IMR-90 (cell line): ENCODE data around the gene SCAMP4. TPM values are rescaled to one million over a fixed set of nuclear protein-coding genes. Genes with fewer than 3 reads are reported as not detected.

ENCODE experiments used
- ATAC-seq: fragments of 200-7000 bp; cut with Tn5 transposase; 2 replicates; pipeline ENCODE4 v1.9.1; 2020; ENCODE audit warnings: low read depth, mild to moderate bottlenecking, moderate library complexity
- BruUV-seq: library from RNA; stranded (reverse); fragments of 400-500 nt; replicated peaks from 2 replicates; lab custom pipeline; 2021; lab: Mats Ljungman, UMichigan
- CTCF ChIA-PET: fragments of 300-600 bp; formaldehyde crosslinking; extraction: SDS; loops from one replicate; lab custom pipeline; 2021; ENCODE audit warnings: antibody characterized with exemption; lab: Yijun Ruan, JAX
- POLR2A ChIA-PET: fragments of 300-600 bp; sonication (Branson Sonifier 250); formaldehyde crosslinking; loops from one replicate; lab custom pipeline; 2022; ENCODE audit warnings: antibody characterized with exemption; ENCODE audit not compliant: unreplicated experiment; lab: Charles Lee
- DNase-seq: peaks from one replicate; pipeline ENCODE4 v3.0.0; 2013
- H2AFZ ChIP-seq: replicated peaks from 2 replicates; pipeline ENCODE3; 2013; ENCODE audit warnings: low read length, mild to moderate bottlenecking; ENCODE audit not compliant: poor library complexity
- H2AK5ac ChIP-seq: 2 replicates; pipeline ENCODE4 v1.6.1; 2013; ENCODE audit warnings: low read depth, low read length, inconsistent platforms
- H2AK9ac ChIP-seq: replicated peaks from 2 replicates; pipeline ENCODE3; 2013; ENCODE audit warnings: mild to moderate bottlenecking, low read depth, low read length, moderate library complexity; ENCODE audit not compliant: poor library complexity
- H2BK120ac ChIP-seq: 2 replicates; pipeline ENCODE4 v1.6.1; 2013; ENCODE audit warnings: low read depth, low read length, inconsistent platforms
- H2BK15ac ChIP-seq: 3 replicates; pipeline ENCODE4 v1.6.1; 2013; ENCODE audit warnings: low read depth, low read length, inconsistent platforms
- H2BK20ac ChIP-seq: 2 replicates; pipeline ENCODE4 v1.6.1; 2013; ENCODE audit warnings: low read depth, mild to moderate bottlenecking, inconsistent platforms, low read length, moderate library complexity
- H2BK5ac ChIP-seq: 2 replicates; pipeline ENCODE4 v1.6.1; 2013; ENCODE audit warnings: mild to moderate bottlenecking, low read depth, low read length, inconsistent platforms; ENCODE audit not compliant: poor library complexity, severe bottlenecking
- H3K14ac ChIP-seq: replicated peaks from 2 replicates; pipeline ENCODE4 v1.6.1; 2013; ENCODE audit warnings: low read depth, low read length, inconsistent platforms
- H3K18ac ChIP-seq: 2 replicates; pipeline ENCODE4 v1.6.1; 2013; ENCODE audit warnings: low read depth, low read length, control low read depth
- H3K23ac ChIP-seq: 2 replicates; pipeline ENCODE4 v1.6.1; 2013; ENCODE audit warnings: low read depth, low read length, inconsistent platforms
- H3K27ac ChIP-seq: 2 replicates; pipeline ENCODE4 v1.5.1; 2013; ENCODE audit warnings: mild to moderate bottlenecking, control low read depth, low read length; ENCODE audit not compliant: insufficient read depth
- H3K27me3 ChIP-seq: 2 replicates; pipeline ENCODE4 v1.6.1; 2013; ENCODE audit warnings: low read length; ENCODE audit not compliant: control insufficient read depth, insufficient read depth
- H3K36me3 ChIP-seq: 2 replicates; pipeline ENCODE4 v1.6.1; 2013; ENCODE audit warnings: low read length, mixed read lengths; ENCODE audit not compliant: control insufficient read depth, insufficient read depth
- H3K4ac ChIP-seq: 2 replicates; pipeline ENCODE4 v1.6.1; 2013; ENCODE audit warnings: low read depth, low read length, inconsistent platforms
- H3K4me1 ChIP-seq: 2 replicates; pipeline ENCODE4 v1.6.1; 2013; ENCODE audit warnings: low read length, mixed read lengths; ENCODE audit not compliant: control insufficient read depth, insufficient read depth
- H3K4me2 ChIP-seq: 2 replicates; pipeline ENCODE4 v1.6.1; 2013; ENCODE audit warnings: low read depth, mild to moderate bottlenecking, control low read depth, low read length, moderate library complexity
- H3K4me3 ChIP-seq: 2 replicates; pipeline ENCODE4 v1.5.1; 2013; ENCODE audit warnings: low read depth, mild to moderate bottlenecking, control low read depth, low read length, moderate library complexity; ENCODE audit not compliant: insufficient read depth
- H3K56ac ChIP-seq: 2 replicates; pipeline ENCODE4 v1.6.1; 2013; ENCODE audit warnings: low read length, inconsistent platforms; ENCODE audit not compliant: insufficient read depth; ENCODE audit errors: extremely low read depth
- H3K79me1 ChIP-seq, 2 experiments: 2 replicates each; pipeline ENCODE4 v1.6.1; 2013; ENCODE audit warnings: low read length in 2 of 2, inconsistent platforms in 1 of 2, low read depth in 1 of 2
- H3K9ac ChIP-seq: 2 replicates; pipeline ENCODE4 v1.6.1; 2013; ENCODE audit warnings: low read depth, low read length, control low read depth
- H3K9me1 ChIP-seq: 2 replicates; pipeline ENCODE4 v1.6.1; 2013; ENCODE audit warnings: low read length, inconsistent platforms; ENCODE audit not compliant: insufficient read depth
- H3K9me3 ChIP-seq: 2 replicates; pipeline ENCODE4 v1.6.1; 2013; ENCODE audit warnings: low read length; ENCODE audit not compliant: control insufficient read depth, insufficient read depth
- H4K20me1 ChIP-seq: 2 replicates; pipeline ENCODE4 v1.6.1; 2013; ENCODE audit warnings: low read length, inconsistent platforms; ENCODE audit not compliant: insufficient read depth
- H4K5ac ChIP-seq: 2 replicates; pipeline ENCODE4 v1.6.1; 2013; ENCODE audit warnings: mild to moderate bottlenecking, low read depth, low read length, control low read depth
- H4K8ac ChIP-seq, 2 experiments: 2 replicates each; pipeline ENCODE4 v1.6.1; 2013; ENCODE audit warnings: low read depth in 2 of 2, low read length in 2 of 2, control low read depth in 1 of 2, inconsistent platforms in 1 of 2
- H4K91ac ChIP-seq: 2 replicates; pipeline ENCODE4 v1.6.1; 2013; ENCODE audit warnings: low read depth, low read length, inconsistent platforms; ENCODE audit not compliant: insufficient read depth
- FOS ChIP-seq: fragments of 150-350 bp; IDR thresholded peaks from 2 replicates; pipeline ENCODE4 v1.6.1; 2016; ENCODE audit warnings: low read depth, low read length
- NFE2L2 ChIP-seq: fragments of 150-350 bp; IDR thresholded peaks from 2 replicates; pipeline ENCODE4 v1.6.1; 2016; ENCODE audit warnings: low read depth, mild to moderate bottlenecking, low read length
- WGBS, 2 experiments: methylation state at CpG; one replicate each; pipeline versions ENCODE4 v1.1.5 to v1.1.7; 2013; ENCODE audit warnings: missing lambda C conversion rate in 2 of 2; ENCODE audit not compliant: insufficient read length in 1 of 2; ENCODE audit errors: extremely low coverage in 2 of 2; 5-methylcytosine and 5-hydroxymethylcytosine counted together
- dilution Hi-C: fragments of 300-500 bp; cut with HindIII; formaldehyde crosslinking; loops from one replicate; pipeline ENCODE4 v1.14.3; 2018; ENCODE audit warnings: low sequenced_read_pairs; ENCODE audit not compliant: unreplicated experiment
- in situ Hi-C: fragments of 300-500 bp; cut with MboI; formaldehyde crosslinking; loops from 3 replicates; pipeline ENCODE4 v1.14.3; 2019; ENCODE audit warnings: low sequenced_read_pairs, inconsistent platforms, mixed read lengths
- intact Hi-C: fragments of 100-400 bp; cut with micrococcal nuclease; formaldehyde crosslinking; loops from 2 replicates; pipeline ENCODE4 v1.10.0; 2022
- polyA plus RNA-seq, 3 experiments: library from polyadenylated mRNA; depleted of rRNA; stranded (reverse); fragments of >200 nt; gene quantifications; 2 replicates each; pipeline ENCODE4 v1.2.3, GENCODE V29; 2012; ENCODE audit warnings: low replicate concordance in 1 of 3
- total RNA-seq: library from RNA; depleted of rRNA; stranded (reverse); fragments of >200 nt; gene quantifications from 2 replicates; pipeline ENCODE4 v1.2.3, GENCODE V29; 2012

The SCAMP4 gene
- total and polyA plus RNA-seq, 2 of the 4 experiments (the other 2 are of a cell fraction), result 16.1 to 28.1 TPM

DNA sequence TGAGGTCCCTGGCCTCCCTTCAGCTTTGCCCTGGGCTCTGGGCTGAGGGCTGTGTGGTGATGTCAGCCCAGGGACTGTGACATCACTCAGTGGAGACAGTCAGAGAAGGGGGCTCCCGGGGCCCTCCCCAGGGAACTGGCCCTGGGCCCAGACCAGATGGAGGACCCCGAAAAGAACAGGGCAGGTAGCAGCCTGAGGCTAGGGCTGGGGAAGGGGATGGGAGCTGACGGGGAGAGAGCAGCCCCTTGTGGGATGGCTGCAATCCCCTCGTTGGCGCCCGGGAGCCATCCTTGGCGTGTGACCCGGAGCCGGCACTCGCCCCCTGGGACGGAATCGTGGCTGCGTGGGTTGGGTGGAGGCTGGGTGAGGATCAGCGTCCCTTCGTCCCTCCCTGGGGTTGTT, 49.3 kb downstream of the SCAMP4 start:
- H2AFZ ChIP-seq, result no peak overlapping the region
- ATAC-seq, result no peak
- CTCF ChIA-PET, result no interaction called here
- no peak overlapping the region for H3K4me2 ChIP-seq
- no peak for TF ChIP-seq NFE2L2
- no peak for TF ChIP-seq FOS
- no peak overlapping the region for H4K5ac ChIP-seq
- no peaks in the 10 kb centered on the region for H3K4me1 ChIP-seq
- no peaks in the 10 kb centered on the region for H3K9me3 ChIP-seq
- 100% methylated on average over 1 of the region's 15 CpGs; no CpG with 5 or more reads in 1 of the 2 experiments for WGBS, 2 experiments
- no peak overlapping the region for H2AK5ac ChIP-seq
- H3K18ac ChIP-seq, result no peak overlapping the region
- H2BK20ac ChIP-seq, result no peak overlapping the region
- no peak overlapping the region for H3K4ac ChIP-seq
- peaks cover 5% of the 10 kb centered on the region; the same call in 1 of the 2 replicates for H3K9me1 ChIP-seq
- H3K4me3 ChIP-seq, result no peak overlapping the region
- H3K27me3 ChIP-seq, result no peaks in the 10 kb centered on the region
- no peak overlapping the region for H2BK15ac ChIP-seq
- dilution Hi-C loops (no loop called here), intact Hi-C loops (no loop called here), in situ Hi-C loops (no loop called here)
- DNase-seq, result no peak
- no peak overlapping the region for H4K8ac ChIP-seq
- H3K14ac ChIP-seq, result no peak overlapping the region
- H2BK5ac ChIP-seq, result no peak overlapping the region
- no peak overlapping the region for H2BK120ac ChIP-seq
- no peak overlapping the region for H4K91ac ChIP-seq
- POLR2A ChIA-PET, result no interaction called here
- no peak overlapping the region for H2AK9ac ChIP-seq
- no TSS peak for BruUV-seq
- peaks cover 15% of the 10 kb centered on the region; the same call in 1 of the 2 replicates for H3K36me3 ChIP-seq
- H3K27ac ChIP-seq, result no peak overlapping the region
- no peak overlapping the region for H3K56ac ChIP-seq
- no peak overlapping the region for H3K9ac ChIP-seq
- H3K79me1 ChIP-seq, result peaks cover 12 to 69% of the 10 kb centered on the region in 2 experiments; a peak in 3 of 4 replicates
- H3K23ac ChIP-seq, result no peak overlapping the region
- H4K20me1 ChIP-seq, result peaks cover 87% of the 10 kb centered on the region
